Measurements from ENCODE around the gene SETD7. TPM values are rescaled to one million over a fixed set of nuclear protein-coding genes. Genes with fewer than 3 reads are reported as not detected.

SETD7 gene
- total and polyA plus RNA-seq, 2 experiments from 2014 or later = 1.1 to 4.2 TPM

DNA sequence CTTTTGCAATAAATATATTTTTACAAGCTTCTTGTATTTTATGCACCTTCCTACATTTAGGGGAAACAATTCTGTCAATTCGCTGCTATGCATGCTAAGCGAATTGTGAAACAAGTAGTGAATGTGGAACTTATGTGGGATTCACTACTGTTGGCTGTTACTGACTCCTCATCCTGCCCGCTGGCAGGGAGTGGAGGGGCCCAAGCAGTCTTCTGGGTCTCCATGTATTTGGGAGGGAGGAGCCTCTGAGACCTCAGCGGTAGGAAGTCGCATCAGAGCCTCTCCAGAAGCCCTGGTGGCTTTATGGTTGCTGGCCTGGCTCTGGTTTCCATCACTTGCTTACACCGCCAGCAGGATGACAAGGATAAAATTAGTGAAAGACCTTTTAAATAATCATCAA, 3.7 kb upstream of the SETD7 start (continued):
- TF ChIP-seq, protein P1, sequence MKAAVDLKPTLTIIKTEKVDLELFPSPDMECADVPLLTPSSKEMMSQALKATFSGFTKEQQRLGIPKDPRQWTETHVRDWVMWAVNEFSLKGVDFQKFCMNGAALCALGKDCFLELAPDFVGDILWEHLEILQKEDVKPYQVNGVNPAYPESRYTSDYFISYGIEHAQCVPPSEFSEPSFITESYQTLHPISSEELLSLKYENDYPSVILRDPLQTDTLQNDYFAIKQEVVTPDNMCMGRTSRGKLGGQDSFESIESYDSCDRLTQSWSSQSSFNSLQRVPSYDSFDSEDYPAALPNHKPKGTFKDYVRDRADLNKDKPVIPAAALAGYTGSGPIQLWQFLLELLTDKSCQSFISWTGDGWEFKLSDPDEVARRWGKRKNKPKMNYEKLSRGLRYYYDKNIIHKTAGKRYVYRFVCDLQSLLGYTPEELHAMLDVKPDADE (IDR thresholded peaks at IDR 0.05) = no peak
- TF ChIP-seq EZH2phosphoT487 (IDR thresholded peaks at IDR 0.05; ENCODE audit: unreplicated experiment) = no peak
- no peak for TF ChIP-seq JUNB (IDR thresholded peaks at IDR 0.05; ENCODE audit: unreplicated experiment)
- no peak for TF ChIP-seq POLR2AphosphoS5 (IDR thresholded peaks at IDR 0.05; ENCODE audit: low read depth)
- no peak for TF ChIP-seq ZNF331 (CRISPR knock-in tag; IDR thresholded peaks at IDR 0.05; ENCODE audit: low read depth)
- TF ChIP-seq EZH2 (IDR thresholded peaks at IDR 0.05; ENCODE audit: low read depth, unreplicated experiment) = no peak
- no peak for TF ChIP-seq CREB1 (CRISPR knock-in tag; IDR thresholded peaks at IDR 0.05; ENCODE audit: low read depth)

DNA sequence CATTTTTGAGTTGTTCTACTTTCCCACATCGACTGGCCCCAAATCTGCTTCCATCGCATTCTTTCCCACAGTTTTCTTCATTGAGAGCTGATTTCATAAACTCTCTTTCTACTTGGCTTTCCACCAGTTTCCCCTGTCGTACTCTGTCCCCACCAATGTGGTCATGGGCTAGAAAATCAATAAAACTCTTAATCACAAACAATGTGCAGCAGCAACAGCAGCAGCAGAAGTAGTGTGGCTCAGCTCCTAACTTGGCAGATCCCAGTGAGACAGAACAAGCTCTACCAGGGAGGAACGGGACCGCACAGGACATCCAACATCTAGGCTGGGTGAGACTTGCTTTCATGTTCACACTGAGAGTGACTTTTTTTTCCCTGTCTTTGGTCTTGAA, 3.1 kb upstream of the SETD7 start:
- no peak overlapping the region for H3K4me3 Mint-ChIP-seq
- DNase-seq (ENCODE audit: low spot score) = no peak
- Histone ChIP-seq H3K4me1 (ENCODE audit: insufficient read depth) (peaks cover 30% of the 10 kb centered on the region), H3K36me3 (ENCODE audit: insufficient read depth) (no peaks in the 10 kb centered on the region), H3K9me2 (ENCODE audit: insufficient read depth) (no peaks in the 10 kb centered on the region), H3K79me2 (replicated peaks; ENCODE audit: insufficient read depth) (no peaks in the 10 kb centered on the region), H3K27ac (ENCODE audit: low read depth) (no peak overlapping the region), H3K4me3 (no peak overlapping the region), H3F3A (replicated peaks; ENCODE audit: low read depth) (0 out of 2 replicates have a peak, but pooled peaks cover 7% of the 10 kb centered on the region), H2AFZ (no peak overlapping the region), H3K27me3 (ENCODE audit: insufficient read depth) (peaks cover 63% of the 10 kb centered on the region), H4K20me1 (replicated peaks; ENCODE audit: insufficient read depth) (no peaks in the 10 kb centered on the region), H3K4me2 (no peak overlapping the region)
- no peak overlapping the region for H3K27ac Mint-ChIP-seq
- H3K9me3 Mint-ChIP-seq = no peaks in the 10 kb centered on the region; the same call in 1 of the 3 replicates
- peaks cover 55% of the 10 kb centered on the region for H3K27me3 Mint-ChIP-seq (ENCODE audit: insufficient read depth, low read depth, poor library complexity)
- ATAC-seq = no peak
- no peaks in the 10 kb centered on the region; the same call in 2 of the 3 replicates for H3K36me3 Mint-ChIP-seq (ENCODE audit: low read depth)
- H3K4me1 Mint-ChIP-seq = peaks cover 41% of the 10 kb centered on the region
- TF ChIP-seq ZNF331 (CRISPR knock-in tag; IDR thresholded peaks at IDR 0.05; ENCODE audit: low read depth) (no peak), ZNF114 (CRISPR knock-in tag; IDR thresholded peaks at IDR 0.05) (no peak), STAT1 (IDR thresholded peaks at IDR 0.05; ENCODE audit: unreplicated experiment) (no peak), POLR2AphosphoS5 (IDR thresholded peaks at IDR 0.05; ENCODE audit: low read depth) (no peak), NANOG (IDR thresholded peaks at IDR 0.05; ENCODE audit: borderline replicate concordance) (no peak), EZH2phosphoT487 (IDR thresholded peaks at IDR 0.05; ENCODE audit: unreplicated experiment) (no peak), CREB1 (CRISPR knock-in tag; IDR thresholded peaks at IDR 0.05; ENCODE audit: low read depth) (no peak), EZH2 (IDR thresholded peaks at IDR 0.05; ENCODE audit: low read depth, unreplicated experiment) (no peak), JUNB (IDR thresholded peaks at IDR 0.05; ENCODE audit: unreplicated experiment) (no peak)
- TF ChIP-seq, protein P2, sequence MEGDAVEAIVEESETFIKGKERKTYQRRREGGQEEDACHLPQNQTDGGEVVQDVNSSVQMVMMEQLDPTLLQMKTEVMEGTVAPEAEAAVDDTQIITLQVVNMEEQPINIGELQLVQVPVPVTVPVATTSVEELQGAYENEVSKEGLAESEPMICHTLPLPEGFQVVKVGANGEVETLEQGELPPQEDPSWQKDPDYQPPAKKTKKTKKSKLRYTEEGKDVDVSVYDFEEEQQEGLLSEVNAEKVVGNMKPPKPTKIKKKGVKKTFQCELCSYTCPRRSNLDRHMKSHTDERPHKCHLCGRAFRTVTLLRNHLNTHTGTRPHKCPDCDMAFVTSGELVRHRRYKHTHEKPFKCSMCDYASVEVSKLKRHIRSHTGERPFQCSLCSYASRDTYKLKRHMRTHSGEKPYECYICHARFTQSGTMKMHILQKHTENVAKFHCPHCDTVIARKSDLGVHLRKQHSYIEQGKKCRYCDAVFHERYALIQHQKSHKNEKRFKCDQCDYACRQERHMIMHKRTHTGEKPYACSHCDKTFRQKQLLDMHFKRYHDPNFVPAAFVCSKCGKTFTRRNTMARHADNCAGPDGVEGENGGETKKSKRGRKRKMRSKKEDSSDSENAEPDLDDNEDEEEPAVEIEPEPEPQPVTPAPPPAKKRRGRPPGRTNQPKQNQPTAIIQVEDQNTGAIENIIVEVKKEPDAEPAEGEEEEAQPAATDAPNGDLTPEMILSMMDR (conservative IDR thresholded peaks at IDR 0.05; ENCODE audit: low read depth in 2 of 2) = no peak
- TF ChIP-seq, protein P1 (IDR thresholded peaks at IDR 0.05) = no peak
- TF ChIP-seq, protein P3, sequence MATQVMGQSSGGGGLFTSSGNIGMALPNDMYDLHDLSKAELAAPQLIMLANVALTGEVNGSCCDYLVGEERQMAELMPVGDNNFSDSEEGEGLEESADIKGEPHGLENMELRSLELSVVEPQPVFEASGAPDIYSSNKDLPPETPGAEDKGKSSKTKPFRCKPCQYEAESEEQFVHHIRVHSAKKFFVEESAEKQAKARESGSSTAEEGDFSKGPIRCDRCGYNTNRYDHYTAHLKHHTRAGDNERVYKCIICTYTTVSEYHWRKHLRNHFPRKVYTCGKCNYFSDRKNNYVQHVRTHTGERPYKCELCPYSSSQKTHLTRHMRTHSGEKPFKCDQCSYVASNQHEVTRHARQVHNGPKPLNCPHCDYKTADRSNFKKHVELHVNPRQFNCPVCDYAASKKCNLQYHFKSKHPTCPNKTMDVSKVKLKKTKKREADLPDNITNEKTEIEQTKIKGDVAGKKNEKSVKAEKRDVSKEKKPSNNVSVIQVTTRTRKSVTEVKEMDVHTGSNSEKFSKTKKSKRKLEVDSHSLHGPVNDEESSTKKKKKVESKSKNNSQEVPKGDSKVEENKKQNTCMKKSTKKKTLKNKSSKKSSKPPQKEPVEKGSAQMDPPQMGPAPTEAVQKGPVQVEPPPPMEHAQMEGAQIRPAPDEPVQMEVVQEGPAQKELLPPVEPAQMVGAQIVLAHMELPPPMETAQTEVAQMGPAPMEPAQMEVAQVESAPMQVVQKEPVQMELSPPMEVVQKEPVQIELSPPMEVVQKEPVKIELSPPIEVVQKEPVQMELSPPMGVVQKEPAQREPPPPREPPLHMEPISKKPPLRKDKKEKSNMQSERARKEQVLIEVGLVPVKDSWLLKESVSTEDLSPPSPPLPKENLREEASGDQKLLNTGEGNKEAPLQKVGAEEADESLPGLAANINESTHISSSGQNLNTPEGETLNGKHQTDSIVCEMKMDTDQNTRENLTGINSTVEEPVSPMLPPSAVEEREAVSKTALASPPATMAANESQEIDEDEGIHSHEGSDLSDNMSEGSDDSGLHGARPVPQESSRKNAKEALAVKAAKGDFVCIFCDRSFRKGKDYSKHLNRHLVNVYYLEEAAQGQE (IDR thresholded peaks at IDR 0.05; ENCODE audit: unreplicated experiment) = no peak
